Type B pancreatic cell (in vitro differentiated cells): ENCODE measurements around the gene GNG8. TPM values are rescaled to one million over a fixed set of nuclear protein-coding genes. Genes with fewer than 3 reads are reported as not detected.

Experiments used
- DNase-seq: peaks from one replicate; pipeline ENCODE4 v3.0.0; 2021; ENCODE audit warnings: mixed read lengths; ENCODE audit not compliant: unreplicated experiment; ENCODE audit errors: extremely low spot score
- H3K27ac Mint-ChIP-seq: 2 replicates; pipeline ENCODE4 v1.8.0; 2021; ENCODE audit warnings: mild to moderate bottlenecking, mixed read lengths
- H3K27me3 Mint-ChIP-seq: 2 replicates; pipeline ENCODE4 v1.8.0; 2021; ENCODE audit warnings: mixed read lengths
- H3K36me3 Mint-ChIP-seq: 2 replicates; pipeline ENCODE4 v1.8.0; 2021; ENCODE audit warnings: mixed read lengths
- H3K4me1 Mint-ChIP-seq: one replicate; pipeline ENCODE4 v1.8.0; 2021; ENCODE audit warnings: mixed read lengths; ENCODE audit not compliant: unreplicated experiment
- H3K4me3 Mint-ChIP-seq: 2 replicates; pipeline ENCODE4 v1.8.0; 2021; ENCODE audit warnings: mild to moderate bottlenecking, mixed read lengths
- H3K9me3 Mint-ChIP-seq: 2 replicates; pipeline ENCODE4 v1.8.0; 2021; ENCODE audit warnings: mixed read lengths
- CTCF ChIP-seq: fragments of 200-600 bp; sonication (generic); conservative IDR thresholded peaks from 2 replicates; pipeline ENCODE4 v1.5.0; 2021; ENCODE audit warnings: antibody characterized with exemption, mild to moderate bottlenecking
- total RNA-seq: library from RNA; stranded (reverse); gene quantifications from 2 replicates; pipeline ENCODE4 v1.2.1, GENCODE V29; 2021; ENCODE audit warnings: low replicate concordance

Gene GNG8
- total RNA-seq, 1 donor from 2014 or later = 2.4 TPM

- Mint-ChIP-seq H3K36me3 (peaks cover 2% of the 10 kb centered on the region), H3K4me1 (peaks cover 15% of the 10 kb centered on the region), H3K4me3 (peak overlapping the region; percentile 31), H3K9me3 (no peaks in the 10 kb centered on the region), H3K27me3 (peaks cover 3% of the 10 kb centered on the region), H3K27ac (no peak overlapping the region)
- DNase-seq = peak; percentile 88
- peak; percentile 92 for TF ChIP-seq CTCF
Measured at GRCh38 chr19:46614114-46614722, 21.8 kb downstream of the GNG8 start.

- H3K27me3 Mint-ChIP-seq = peaks cover 3% of the 10 kb centered on the region
- DNase-seq = no peak
- no peaks in the 10 kb centered on the region for H3K9me3 Mint-ChIP-seq
- peaks cover 18% of the 10 kb centered on the region for H3K4me1 Mint-ChIP-seq
- no peak overlapping the region for H3K27ac Mint-ChIP-seq
- no peak for TF ChIP-seq CTCF
- H3K4me3 Mint-ChIP-seq = no peak overlapping the region
- peaks cover 5% of the 10 kb centered on the region for H3K36me3 Mint-ChIP-seq
Measured at GRCh38 chr19:46613525-46613924, 22.5 kb downstream of the GNG8 start.

GRCh38 chr19:46611776-46612175 is 24.2 kb downstream of the GNG8 start:
- H3K27ac Mint-ChIP-seq = no peak overlapping the region
- H3K36me3 Mint-ChIP-seq = peaks cover 11% of the 10 kb centered on the region
- peaks cover 14% of the 10 kb centered on the region for H3K4me1 Mint-ChIP-seq
- no peaks in the 10 kb centered on the region for H3K9me3 Mint-ChIP-seq
- TF ChIP-seq CTCF = no peak
- no peak for DNase-seq
- no peak overlapping the region for H3K4me3 Mint-ChIP-seq
- peaks cover 3% of the 10 kb centered on the region for H3K27me3 Mint-ChIP-seq

GRCh38 chr19:46610851-46611770 is 24.9 kb downstream of the GNG8 start:
- no peaks in the 10 kb centered on the region for H3K27me3 Mint-ChIP-seq
- no peak overlapping the region for H3K4me3 Mint-ChIP-seq
- H3K4me1 Mint-ChIP-seq = peaks cover 17% of the 10 kb centered on the region
- H3K36me3 Mint-ChIP-seq = peaks cover 16% of the 10 kb centered on the region
- peak overlapping the region; percentile 58 for H3K27ac Mint-ChIP-seq
- no peak for TF ChIP-seq CTCF
- no peak for DNase-seq
- no peaks in the 10 kb centered on the region for H3K9me3 Mint-ChIP-seq

- DNase-seq = no peak
- no peak for TF ChIP-seq CTCF
- peaks cover 17% of the 10 kb centered on the region for H3K4me1 Mint-ChIP-seq
- no peak overlapping the region for H3K4me3 Mint-ChIP-seq
- no peaks in the 10 kb centered on the region for H3K27me3 Mint-ChIP-seq
- peaks cover 16% of the 10 kb centered on the region for H3K36me3 Mint-ChIP-seq
- H3K27ac Mint-ChIP-seq = no peak overlapping the region
- H3K9me3 Mint-ChIP-seq = no peaks in the 10 kb centered on the region
Measured at GRCh38 chr19:46610413-46610775, 25.6 kb downstream of the GNG8 start.
